ENCODE data around the gene FOXA3. TPM values are rescaled to one million over a fixed set of nuclear protein-coding genes. Genes with fewer than 3 reads are reported as not detected.
A peak's percentile ranks its signal among the peaks of the same experiment; 100 is the strongest.

FOXA3 gene
- total RNA-seq, 2 experiments from 2014 or later = not detected

DNA sequence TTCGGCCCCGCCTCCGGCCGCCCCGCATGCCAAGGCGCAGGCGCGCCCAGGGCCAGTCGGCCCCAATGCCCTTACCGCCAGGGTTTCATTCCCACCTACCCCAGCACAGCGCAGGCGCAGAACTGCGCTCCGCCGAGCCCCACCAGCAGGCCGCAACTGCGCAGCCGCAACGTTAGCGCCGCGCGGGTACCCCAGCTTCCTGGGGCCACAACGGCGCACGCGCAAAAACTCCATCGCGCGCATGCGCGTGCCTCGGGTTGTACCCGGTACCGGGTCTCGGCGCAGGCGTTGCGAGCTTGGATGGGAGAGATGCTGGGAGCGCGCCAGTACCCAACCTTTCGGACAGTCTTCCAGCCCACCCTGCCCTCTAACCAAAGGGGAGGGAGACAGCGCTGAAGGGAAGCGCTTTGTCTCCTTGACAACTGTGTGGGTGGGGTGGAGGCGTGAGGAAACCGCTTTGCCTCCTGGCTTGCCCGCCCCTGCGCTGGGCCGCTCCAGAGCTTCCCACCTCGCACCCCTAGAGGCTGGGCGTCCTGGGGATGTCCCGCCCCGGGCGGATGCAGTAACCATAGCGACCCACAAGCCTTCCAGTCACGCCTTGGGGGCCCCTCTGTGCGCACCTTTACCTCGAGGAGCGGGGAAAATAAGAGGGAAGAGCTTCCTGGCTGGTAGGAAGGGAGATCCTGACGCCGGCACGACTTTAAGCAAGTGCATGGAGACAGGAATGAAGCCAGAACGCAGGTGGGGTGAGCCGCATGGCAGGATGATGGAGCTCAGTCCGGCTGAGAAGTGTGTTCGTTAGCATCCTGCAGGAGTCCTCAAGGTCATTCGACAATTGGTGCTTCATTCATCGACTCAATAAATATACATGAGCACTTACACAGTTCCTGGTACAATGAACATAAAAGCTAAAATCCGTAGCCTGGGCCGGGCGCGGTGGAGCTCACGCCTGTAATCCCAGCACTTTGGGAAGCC lies 38.8 kb downstream of the FOXA3 start:
- Mint-ChIP-seq H3K9me3 (no peaks in the 10 kb centered on the region), H3K36me3 (ENCODE audit: low read depth) (peaks cover 35% of the 10 kb centered on the region), H3K4me3 (peak overlapping the region; percentile 95), H3K4me1 (ENCODE audit: low read depth) (peaks cover 28% of the 10 kb centered on the region), H3K27ac (peak overlapping the region; percentile 89), H3K27me3 (no peaks in the 10 kb centered on the region)
- intact Hi-C loops (cut with DNase I, micrococcal nuclease) = loop anchor here (1.0 to 10.0 kb wide), 6 partner anchors 17 to 724 kb away; partner anchors contain the start of genes IRF2BP1 (in 2 of the 2), BLOC1S3 (in 1 of the 2), CCDC61 (in 1 of the 2) and FOXA3 (in 1 of the 2)
- Histone ChIP-seq H3K4me1 (ENCODE audit: insufficient read depth, low read length) (peaks cover 26% of the 10 kb centered on the region), H3K36me3 (ENCODE audit: insufficient read depth, low read length) (peaks cover 10% of the 10 kb centered on the region), H3K27me3 (ENCODE audit: control insufficient read depth in 1 of 2, insufficient read depth in 2 of 2, low read length in 2 of 2) (no peaks in the 10 kb centered on the region), H3K27ac (ENCODE audit: low read depth in 1 of 2, low read length in 2 of 2) (peak overlapping the region; percentile 68 to 85), H3K4me3 (ENCODE audit: low read length) (peak overlapping the region; percentile 64), H3K9me3 (ENCODE audit: control insufficient read depth in 1 of 2, insufficient read depth in 1 of 2, low read length in 2 of 2) (no peaks in the 10 kb centered on the region)
- CTCF ChIA-PET = interaction anchor here (0.5 to 2.3 kb wide), 6 partner anchors 17 to 172 kb away, joined by 3 to 14 read pairs (median 6); partner anchors contain the start of genes FBXO46, IRF2BP1 and SYMPK
- DNase-seq (peak; percentile 97 to 100 (median 99)), ATAC-seq (ENCODE audit: poor library complexity) (peak; percentile 81)
- TF ChIP-seq, protein P1, sequence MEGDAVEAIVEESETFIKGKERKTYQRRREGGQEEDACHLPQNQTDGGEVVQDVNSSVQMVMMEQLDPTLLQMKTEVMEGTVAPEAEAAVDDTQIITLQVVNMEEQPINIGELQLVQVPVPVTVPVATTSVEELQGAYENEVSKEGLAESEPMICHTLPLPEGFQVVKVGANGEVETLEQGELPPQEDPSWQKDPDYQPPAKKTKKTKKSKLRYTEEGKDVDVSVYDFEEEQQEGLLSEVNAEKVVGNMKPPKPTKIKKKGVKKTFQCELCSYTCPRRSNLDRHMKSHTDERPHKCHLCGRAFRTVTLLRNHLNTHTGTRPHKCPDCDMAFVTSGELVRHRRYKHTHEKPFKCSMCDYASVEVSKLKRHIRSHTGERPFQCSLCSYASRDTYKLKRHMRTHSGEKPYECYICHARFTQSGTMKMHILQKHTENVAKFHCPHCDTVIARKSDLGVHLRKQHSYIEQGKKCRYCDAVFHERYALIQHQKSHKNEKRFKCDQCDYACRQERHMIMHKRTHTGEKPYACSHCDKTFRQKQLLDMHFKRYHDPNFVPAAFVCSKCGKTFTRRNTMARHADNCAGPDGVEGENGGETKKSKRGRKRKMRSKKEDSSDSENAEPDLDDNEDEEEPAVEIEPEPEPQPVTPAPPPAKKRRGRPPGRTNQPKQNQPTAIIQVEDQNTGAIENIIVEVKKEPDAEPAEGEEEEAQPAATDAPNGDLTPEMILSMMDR (IDR thresholded peaks at IDR 0.05) = no peak
- POLR2A ChIA-PET = interaction anchor here (0.6 to 3.6 kb wide), 19 partner anchors 11 to 901 kb away, joined by 3 to 44 read pairs (median 4); partner anchors contain the start of genes CALM3, CCDC61, FBXO46 and FOXA3

DNA sequence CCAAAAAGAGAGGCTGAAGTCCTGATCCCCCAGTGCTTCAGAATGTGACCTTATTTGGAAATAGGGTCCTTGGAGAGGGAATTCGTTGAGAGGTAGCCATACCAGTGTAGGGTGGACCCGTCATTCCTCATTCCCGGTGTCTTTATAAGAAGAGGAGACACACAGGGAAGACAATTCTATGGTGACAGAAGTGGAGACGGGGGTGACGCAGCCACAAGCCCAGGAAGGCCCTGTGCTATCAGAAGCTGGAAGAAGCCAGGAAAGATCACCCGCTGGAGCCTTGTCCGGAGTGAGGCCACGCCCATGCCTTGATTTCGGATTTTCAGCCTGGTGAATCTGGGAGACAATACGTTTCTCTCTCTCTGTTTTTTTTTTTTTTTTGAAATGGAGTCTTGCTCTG lies 40.9 kb downstream of the FOXA3 start:
- TF ChIP-seq, protein P1 (IDR thresholded peaks at IDR 0.05) = no peak
- Mint-ChIP-seq H3K9me3 (no peaks in the 10 kb centered on the region), H3K4me3 (no peak overlapping the region), H3K27me3 (peaks cover 11% of the 10 kb centered on the region), H3K4me1 (ENCODE audit: low read depth) (peaks cover 26% of the 10 kb centered on the region), H3K27ac (no peak overlapping the region), H3K36me3 (ENCODE audit: low read depth) (peaks cover 20% of the 10 kb centered on the region)
- H3K27me3 ChIP-seq (ENCODE audit: control insufficient read depth in 1 of 2, insufficient read depth in 2 of 2, low read length in 2 of 2) = no peaks in the 10 kb centered on the region
- no peak overlapping the region for H3K27ac ChIP-seq (ENCODE audit: low read depth in 1 of 2, low read length in 2 of 2)
- no peaks in the 10 kb centered on the region for H3K9me3 ChIP-seq (ENCODE audit: control insufficient read depth in 1 of 2, insufficient read depth in 1 of 2, low read length in 2 of 2)
- CTCF ChIA-PET = no interaction called here
- DNase-seq (no peak), ATAC-seq (ENCODE audit: poor library complexity) (no peak)
- intact Hi-C loops (cut with DNase I, micrococcal nuclease) = loop anchor here in 1 of 2 experiments (10.0 kb wide), 1 partner anchor 720 kb away; no protein-coding TSS in a partner anchor
- H3K4me3 ChIP-seq (ENCODE audit: low read length) = no peak overlapping the region
- POLR2A ChIA-PET = no interaction called here
- no peaks in the 10 kb centered on the region for H3K36me3 ChIP-seq (ENCODE audit: insufficient read depth, low read length)
- peaks cover 26% of the 10 kb centered on the region for H3K4me1 ChIP-seq (ENCODE audit: insufficient read depth, low read length)

DNA sequence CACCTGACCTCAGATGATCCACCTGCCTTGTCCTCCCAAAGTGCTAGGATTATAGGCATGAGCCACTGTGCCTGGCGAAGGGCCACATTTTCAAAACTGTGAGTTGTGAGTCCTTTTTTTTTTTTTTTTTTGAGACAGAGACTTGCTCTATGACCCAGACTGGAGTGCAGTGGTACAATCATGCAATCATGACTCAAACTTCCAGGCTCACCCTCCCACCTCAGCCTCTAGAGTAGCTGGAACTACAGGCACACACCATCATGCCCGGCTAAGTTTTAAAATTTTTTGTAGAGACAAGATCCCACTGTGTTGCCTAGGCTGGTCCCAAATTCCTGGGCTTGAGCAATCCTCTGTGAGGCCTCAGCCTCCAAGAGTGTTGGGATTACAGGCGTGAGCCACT lies 42.1 kb downstream of the FOXA3 start:
- no peak overlapping the region for H3K27ac ChIP-seq (ENCODE audit: low read depth in 1 of 2, low read length in 2 of 2)
- intact Hi-C loops (cut with DNase I, micrococcal nuclease) = loop anchor here in 1 of 2 experiments (10.0 kb wide), 1 partner anchor 721 kb away; no protein-coding TSS in a partner anchor
- no peaks in the 10 kb centered on the region for H3K9me3 Mint-ChIP-seq
- peaks cover 11% of the 10 kb centered on the region for H3K36me3 Mint-ChIP-seq (ENCODE audit: low read depth)
- H3K27ac Mint-ChIP-seq = no peak overlapping the region
- TF ChIP-seq, protein P1 (IDR thresholded peaks at IDR 0.05) = no peak
- no peaks in the 10 kb centered on the region for H3K36me3 ChIP-seq (ENCODE audit: insufficient read depth, low read length)
- ChIA-PET CTCF (no interaction called here), POLR2A (no interaction called here)
- H3K4me3 ChIP-seq (ENCODE audit: low read length) = no peak overlapping the region
- no peak for DNase-seq
- peaks cover 16% of the 10 kb centered on the region for H3K27me3 Mint-ChIP-seq
- H3K4me1 ChIP-seq (ENCODE audit: insufficient read depth, low read length) = peaks cover 18% of the 10 kb centered on the region
- no peaks in the 10 kb centered on the region for H3K9me3 ChIP-seq (ENCODE audit: control insufficient read depth in 1 of 2, insufficient read depth in 1 of 2, low read length in 2 of 2)
- H3K4me1 Mint-ChIP-seq (ENCODE audit: low read depth) = peaks cover 15% of the 10 kb centered on the region
- ATAC-seq (ENCODE audit: poor library complexity) = no peak
- no peak overlapping the region for H3K4me3 Mint-ChIP-seq
- peaks cover 0 to 4% of the 10 kb centered on the region in 2 experiments for H3K27me3 ChIP-seq (ENCODE audit: control insufficient read depth in 1 of 2, insufficient read depth in 2 of 2, low read length in 2 of 2)
